ENCODE data around the gene C9. TPM values are rescaled to one million over a fixed set of nuclear protein-coding genes. Genes with fewer than 3 reads are reported as not detected.
"Not testable (repeated sequence)": the region's sequence is repeated elsewhere in the genome, so short reads cannot be mapped to it uniquely, and the experiment has no call there.

C9 gene
- total RNA-seq, 4 donors from 2014 or later, result not detected

GRCh38 chr5:39319395-39319794 is 44.9 kb downstream of the C9 start:
- DNase-seq, result no peak
- H3K4me3 ChIP-seq, result no peak overlapping the region
- H3K4me1 ChIP-seq, result no peaks in the 10 kb centered on the region
- no peak overlapping the region for H3K27ac ChIP-seq
- TF ChIP-seq POLR2A (IDR thresholded peaks at IDR 0.05), result no peak
- TF ChIP-seq, protein P1, sequence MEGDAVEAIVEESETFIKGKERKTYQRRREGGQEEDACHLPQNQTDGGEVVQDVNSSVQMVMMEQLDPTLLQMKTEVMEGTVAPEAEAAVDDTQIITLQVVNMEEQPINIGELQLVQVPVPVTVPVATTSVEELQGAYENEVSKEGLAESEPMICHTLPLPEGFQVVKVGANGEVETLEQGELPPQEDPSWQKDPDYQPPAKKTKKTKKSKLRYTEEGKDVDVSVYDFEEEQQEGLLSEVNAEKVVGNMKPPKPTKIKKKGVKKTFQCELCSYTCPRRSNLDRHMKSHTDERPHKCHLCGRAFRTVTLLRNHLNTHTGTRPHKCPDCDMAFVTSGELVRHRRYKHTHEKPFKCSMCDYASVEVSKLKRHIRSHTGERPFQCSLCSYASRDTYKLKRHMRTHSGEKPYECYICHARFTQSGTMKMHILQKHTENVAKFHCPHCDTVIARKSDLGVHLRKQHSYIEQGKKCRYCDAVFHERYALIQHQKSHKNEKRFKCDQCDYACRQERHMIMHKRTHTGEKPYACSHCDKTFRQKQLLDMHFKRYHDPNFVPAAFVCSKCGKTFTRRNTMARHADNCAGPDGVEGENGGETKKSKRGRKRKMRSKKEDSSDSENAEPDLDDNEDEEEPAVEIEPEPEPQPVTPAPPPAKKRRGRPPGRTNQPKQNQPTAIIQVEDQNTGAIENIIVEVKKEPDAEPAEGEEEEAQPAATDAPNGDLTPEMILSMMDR (IDR thresholded peaks at IDR 0.05), result no peak
- H3K27me3 ChIP-seq, result no peaks in the 10 kb centered on the region
- intact Hi-C loops (cut with DNase I; ENCODE audit: low total_unique reads), result no loop called here
- no peaks in the 10 kb centered on the region for H3K9me3 ChIP-seq
- H3K36me3 ChIP-seq, result no peaks in the 10 kb centered on the region

GRCh38 chr5:39316464-39316863 is 47.8 kb downstream of the C9 start:
- H3K36me3 ChIP-seq; H3K4me3 ChIP-seq; DNase-seq; H3K4me1 ChIP-seq; H3K27ac ChIP-seq; H3K27me3 ChIP-seq; H3K9me3 ChIP-seq; intact Hi-C loops (cut with DNase I; ENCODE audit: low total_unique reads): not testable (repeated sequence)

DNA sequence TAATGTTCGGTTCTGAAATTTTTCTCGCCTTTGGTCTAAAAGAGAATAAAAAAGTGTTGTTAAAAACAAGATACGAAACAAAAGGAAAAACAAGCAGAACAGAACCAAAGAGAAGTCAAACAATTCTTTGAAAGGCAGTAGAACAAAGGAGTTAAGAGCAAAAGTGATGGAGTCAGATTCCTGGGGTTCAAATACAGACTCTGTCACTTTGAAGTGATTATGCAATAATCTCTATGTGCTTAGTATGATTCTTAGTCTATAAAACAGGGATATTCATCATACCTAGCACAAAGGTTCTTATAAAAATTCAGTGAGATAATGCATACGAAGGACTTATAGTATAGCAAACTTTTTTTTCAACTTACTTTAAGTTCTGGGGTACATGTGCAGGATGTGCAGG is 48.3 kb downstream of the C9 start:
- Histone ChIP-seq H3K27ac (no peak overlapping the region), H3K36me3 (no peaks in the 10 kb centered on the region), H3K27me3 (no peaks in the 10 kb centered on the region), H3K4me3 (no peak overlapping the region), H3K4me1 (no peaks in the 10 kb centered on the region), H3K9me3 (no peaks in the 10 kb centered on the region)
- no peak for DNase-seq
- intact Hi-C loops (cut with DNase I; ENCODE audit: low total_unique reads), result no loop called here
- no peak for TF ChIP-seq POLR2A (IDR thresholded peaks at IDR 0.05)
- TF ChIP-seq, protein P1 (IDR thresholded peaks at IDR 0.05), result no peak

- no peaks in the 10 kb centered on the region for H3K27me3 ChIP-seq
- no peaks in the 10 kb centered on the region for H3K4me1 ChIP-seq
- H3K9me3 ChIP-seq, result no peaks in the 10 kb centered on the region
- H3K27ac ChIP-seq, result no peak overlapping the region
- H3K4me3 ChIP-seq, result no peak overlapping the region
- H3K36me3 ChIP-seq, result no peaks in the 10 kb centered on the region
- intact Hi-C loops (cut with DNase I; ENCODE audit: low total_unique reads), result no loop called here
- DNase-seq, result no peak
- TF ChIP-seq POLR2A (IDR thresholded peaks at IDR 0.05), result no peak
- TF ChIP-seq, protein P1 (IDR thresholded peaks at IDR 0.05), result no peak
Measured at GRCh38 chr5:39314591-39314990, 49.7 kb downstream of the C9 start.

- H3K4me1 ChIP-seq, result no peaks in the 10 kb centered on the region
- no peak for TF ChIP-seq POLR2A (IDR thresholded peaks at IDR 0.05)
- TF ChIP-seq, protein P1 (IDR thresholded peaks at IDR 0.05), result no peak
- no peaks in the 10 kb centered on the region for H3K36me3 ChIP-seq
- H3K9me3 ChIP-seq, result no peaks in the 10 kb centered on the region
- no peak for DNase-seq
- no peaks in the 10 kb centered on the region for H3K27me3 ChIP-seq
- no peak overlapping the region for H3K4me3 ChIP-seq
- intact Hi-C loops (cut with DNase I; ENCODE audit: low total_unique reads), result no loop called here
- H3K27ac ChIP-seq, result no peak overlapping the region
Measured at GRCh38 chr5:39309534-39309933, 54.8 kb downstream of the C9 start.

DNA sequence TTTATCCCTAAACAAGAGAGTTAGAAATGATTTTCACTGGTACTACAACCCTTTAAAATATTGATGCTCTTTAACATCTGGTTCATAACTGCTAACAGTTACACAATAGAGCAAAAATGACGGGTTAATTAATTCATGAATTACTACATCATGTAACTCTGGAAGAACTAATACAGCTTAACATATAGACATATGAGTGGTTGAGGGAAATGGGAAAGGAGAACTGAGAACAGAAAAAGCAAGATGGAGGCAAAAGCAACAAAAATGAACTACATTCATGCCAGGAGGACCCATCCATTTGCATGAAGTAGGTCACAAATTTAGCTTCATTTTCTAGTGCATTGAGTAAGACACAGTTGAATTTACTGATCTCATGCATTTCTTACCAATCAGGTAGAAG is 61.8 kb downstream of the C9 start:
- no peaks in the 10 kb centered on the region for H3K36me3 ChIP-seq
- H3K4me3 ChIP-seq, result no peak overlapping the region
- H3K4me1 ChIP-seq, result no peaks in the 10 kb centered on the region
- TF ChIP-seq, protein P1 (IDR thresholded peaks at IDR 0.05), result no peak
- no peak for TF ChIP-seq POLR2A (IDR thresholded peaks at IDR 0.05)
- intact Hi-C loops (cut with DNase I; ENCODE audit: low total_unique reads), result no loop called here
- H3K9me3 ChIP-seq, result no peaks in the 10 kb centered on the region
- no peak for DNase-seq
- H3K27ac ChIP-seq, result no peak overlapping the region
- H3K27me3 ChIP-seq, result no peaks in the 10 kb centered on the region
